ENCODE results near the gene ARL13B.

DNA sequence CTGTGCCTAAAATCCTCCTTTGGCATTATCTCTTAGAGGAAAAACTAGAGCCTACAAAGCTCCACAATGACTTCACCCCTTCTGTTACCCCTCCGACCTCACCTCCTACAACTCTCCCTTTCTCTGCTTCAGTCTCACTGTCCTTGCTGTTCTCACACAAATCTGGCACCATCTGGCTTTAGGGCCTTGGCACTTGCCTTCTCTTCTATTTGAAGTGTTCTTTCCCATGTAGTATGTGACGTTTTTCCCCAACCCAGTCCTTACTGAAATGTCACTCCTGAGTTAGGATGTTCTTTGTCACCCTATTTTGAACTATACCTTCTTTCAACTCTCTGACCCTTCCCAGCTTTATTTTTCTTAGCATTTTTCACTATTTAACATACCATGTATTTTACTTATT lies 39.7 kb downstream of the ARL13B start:
- TF ChIP-seq ELF4 (IDR thresholded peaks at IDR 0.05) (no peak), CTBP1 (IDR thresholded peaks at IDR 0.05; ENCODE audit: borderline replicate concordance) (no peak), SP1 (IDR thresholded peaks at IDR 0.05) (no peak), FOXA1 (IDR thresholded peaks at IDR 0.05) (no peak), ZNF384 (IDR thresholded peaks at IDR 0.05) (no peak), L3MBTL2 (conservative IDR thresholded peaks at IDR 0.05) (no peak), TARDBP (IDR thresholded peaks at IDR 0.05) (no peak), BHLHE40 (IDR thresholded peaks at IDR 0.05; ENCODE audit: borderline replicate concordance) (no peak)

Measured in HEK293T (cell line).